Measurements from ENCODE around the gene GBX1.

Gene GBX1

DNA sequence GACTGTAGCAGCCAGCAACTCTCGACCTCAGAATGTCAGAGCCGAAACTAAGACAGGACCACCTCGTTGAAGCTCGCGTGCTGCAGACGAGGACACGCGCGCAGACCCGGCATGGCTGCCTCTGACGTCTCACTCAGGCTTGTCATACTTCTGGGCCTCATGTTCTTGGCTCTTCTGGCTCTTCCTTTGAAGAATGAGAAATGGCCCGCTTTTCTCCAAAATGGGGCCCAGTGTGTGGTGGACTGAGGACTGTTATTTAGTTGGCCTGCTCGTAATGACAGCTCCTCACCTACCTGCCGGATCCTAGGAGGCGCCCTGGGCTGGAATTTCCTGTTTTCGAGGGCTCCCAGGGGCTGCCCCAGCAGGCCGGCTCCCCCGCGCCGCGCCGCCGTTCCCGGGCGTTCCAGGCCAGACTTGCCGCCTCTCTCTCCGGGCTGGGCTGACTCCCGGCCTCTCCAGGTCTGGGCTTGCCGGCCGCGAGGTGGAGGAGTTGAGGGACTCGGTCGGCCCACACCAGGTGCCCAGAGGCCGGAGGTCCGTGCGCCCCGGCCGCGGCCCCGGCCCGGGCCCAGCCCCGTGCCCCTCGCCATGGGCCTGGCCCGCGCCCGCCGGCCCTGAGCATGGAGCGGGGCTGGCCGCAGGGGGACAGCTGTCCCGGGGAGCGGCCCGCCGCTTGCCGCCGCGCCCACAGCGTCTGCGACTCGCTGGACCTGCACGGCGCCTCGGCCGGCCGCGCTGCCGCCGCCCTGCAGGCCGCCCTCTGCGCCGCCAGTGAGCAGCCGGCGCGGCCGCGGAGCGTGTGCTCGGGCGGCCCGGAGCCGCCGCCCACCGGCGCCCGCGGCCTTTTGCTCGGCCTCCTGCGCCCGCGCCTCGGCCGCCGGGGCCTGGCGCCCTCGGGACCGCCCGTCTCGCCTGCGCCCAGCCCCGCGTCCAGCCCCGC, 53.1 kb downstream of the GBX1 start:
- DNase-seq (ENCODE audit: low read depth in 2 of 2): no peak

GRCh38 chr7:151113344-151114150, 53.9 kb downstream of the GBX1 start:
- DNase-seq (ENCODE audit: low read depth in 2 of 2): no peak

DNA sequence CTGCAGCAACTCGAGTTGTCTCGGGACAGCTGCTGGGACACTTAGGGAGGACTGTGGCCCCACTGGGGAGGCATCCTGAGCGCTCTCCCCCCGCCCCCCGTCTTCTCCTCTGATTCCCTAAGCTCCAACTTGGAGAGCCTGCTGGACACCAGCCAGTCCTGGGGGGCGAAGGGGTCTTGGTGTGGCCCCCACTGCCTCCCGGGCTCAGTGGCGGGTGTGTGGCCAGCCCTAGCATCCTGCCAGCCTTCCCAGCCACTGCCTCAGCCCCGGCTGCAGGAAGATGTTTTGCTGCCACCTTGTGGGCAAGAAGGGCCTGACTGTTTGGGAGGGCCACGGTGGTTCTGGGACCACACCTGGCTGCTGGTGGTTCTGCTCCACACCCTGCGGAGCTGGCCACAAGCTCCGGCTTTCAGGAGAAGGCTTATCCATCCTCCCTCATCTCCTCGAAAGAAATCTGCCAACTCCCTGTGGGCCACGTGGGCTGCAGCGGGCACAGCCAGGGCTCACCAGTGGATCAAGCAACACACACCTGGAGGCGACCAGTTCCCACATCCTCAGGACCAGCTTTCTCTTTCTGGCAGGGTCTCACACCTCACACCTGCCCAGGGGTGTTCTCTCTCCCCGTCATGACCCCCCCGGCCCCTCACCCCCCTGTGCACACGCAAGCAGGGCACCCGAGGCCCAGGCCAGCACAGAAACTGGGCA, 56.4 kb downstream of the GBX1 start:
- peak; percentile 70 to 72 for DNase-seq (ENCODE audit: low read depth in 2 of 2)

DNA sequence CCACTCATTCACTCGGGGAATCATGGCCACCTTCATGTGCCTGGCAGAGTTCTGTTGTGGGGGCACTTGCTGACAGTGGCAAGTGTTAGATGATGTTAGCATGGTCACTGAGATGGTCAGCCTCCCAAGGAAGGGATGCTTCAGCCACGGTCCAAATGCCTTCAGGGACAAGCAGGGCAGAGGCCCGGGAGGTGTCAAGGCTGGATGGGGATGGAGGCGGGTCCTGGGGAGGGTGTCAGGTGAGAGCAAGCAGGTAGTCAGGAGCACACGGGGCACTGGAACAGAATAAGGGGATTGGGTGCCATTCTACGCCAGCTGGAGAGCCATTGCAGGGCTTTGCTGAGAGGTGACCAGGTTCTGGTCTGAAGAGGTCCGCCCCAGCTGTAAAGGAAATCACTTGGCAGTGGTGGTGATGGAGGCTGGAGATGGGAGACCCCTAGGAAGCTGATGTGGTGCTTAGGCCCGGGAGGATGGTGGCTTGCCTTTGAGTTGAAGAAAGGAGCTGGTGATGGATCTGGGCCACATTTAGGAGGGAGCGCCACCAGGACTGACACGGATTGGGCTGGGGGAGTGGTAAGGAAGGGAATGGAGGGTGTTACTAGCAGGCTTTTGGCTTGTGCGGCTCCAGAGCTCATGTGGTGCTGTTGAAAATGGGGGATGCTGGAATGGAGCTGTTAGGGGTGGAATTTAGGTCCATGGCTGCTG, 57.1 kb downstream of the GBX1 start:
- no peak for DNase-seq (ENCODE audit: low read depth in 2 of 2)

DNA sequence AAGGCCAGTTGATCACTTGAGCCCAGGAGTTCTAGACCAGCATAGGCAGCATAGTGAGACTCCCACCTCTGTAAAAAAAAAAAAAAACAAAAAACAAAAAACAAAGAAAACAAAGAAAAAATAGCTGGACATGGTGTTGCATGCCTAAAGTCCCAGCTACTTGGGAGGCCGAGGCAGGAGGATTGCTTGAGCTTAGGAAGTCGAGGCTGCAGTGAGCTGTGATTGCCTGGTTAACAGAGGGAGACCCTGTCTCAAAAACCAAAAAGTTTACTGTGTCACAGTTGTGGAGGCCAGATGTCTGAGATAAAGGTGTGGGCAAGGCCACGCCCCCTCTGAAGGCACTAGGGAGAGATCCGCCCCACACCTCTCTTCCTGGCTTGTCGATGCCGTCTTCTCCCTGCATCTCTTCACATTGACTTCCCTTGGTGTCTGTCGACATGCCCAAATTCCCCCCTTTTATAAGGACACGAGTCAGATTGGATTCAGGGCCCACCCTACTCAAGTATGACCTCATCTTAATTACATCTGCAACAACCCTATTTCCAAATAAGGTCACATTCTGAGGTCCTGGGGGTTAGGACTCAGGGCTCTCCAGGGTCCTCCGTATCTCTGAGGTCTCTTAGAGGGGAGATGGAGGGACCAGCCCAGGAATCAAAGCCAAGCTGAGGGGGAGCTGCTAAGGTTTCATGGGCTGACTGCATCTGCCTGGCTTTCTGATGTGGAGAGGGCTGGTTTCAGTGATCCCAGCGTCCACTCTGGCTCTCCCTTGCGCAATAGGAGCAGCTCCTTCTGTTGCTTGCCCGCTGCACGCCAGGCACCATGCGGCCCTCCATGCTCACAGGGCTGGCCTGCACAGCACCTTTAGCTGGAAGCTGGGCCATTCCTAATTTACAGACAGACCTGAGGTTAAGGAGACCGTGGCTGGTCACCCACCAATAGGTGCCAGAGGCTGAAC, 58.1 kb downstream of the GBX1 start:
- DNase-seq (ENCODE audit: low read depth in 2 of 2): no peak

- DNase-seq (ENCODE audit: low read depth in 2 of 2): no peak
These were observed 59.6 kb downstream of the GBX1 start for GRCh38 chr7:151107882-151108281.

GRCh38 chr7:151104411-151105235, 62.9 kb downstream of the GBX1 start:
- no peak for DNase-seq (ENCODE audit: low read depth in 2 of 2)

DNA sequence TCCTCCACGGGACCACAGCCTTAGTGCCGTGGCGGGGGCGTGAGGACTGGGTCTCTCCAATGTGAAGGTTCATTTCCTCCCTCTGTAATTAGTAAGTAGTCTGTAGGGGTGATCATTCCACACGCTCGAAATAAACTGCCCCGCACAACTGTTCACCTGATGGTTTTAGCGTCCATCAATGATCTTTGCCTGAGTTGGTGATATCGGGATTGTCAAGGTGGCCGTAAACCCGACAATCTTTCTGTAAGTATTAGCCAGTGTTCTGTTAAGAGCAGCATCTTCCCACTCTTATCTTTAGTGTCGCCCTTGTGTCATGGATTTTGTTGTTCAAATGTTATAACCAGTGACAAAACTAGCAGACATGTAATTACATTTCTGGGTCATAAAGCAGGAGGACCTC, 63.5 kb downstream of the GBX1 start:
- no peak for DNase-seq (ENCODE audit: low read depth in 2 of 2)

DNA sequence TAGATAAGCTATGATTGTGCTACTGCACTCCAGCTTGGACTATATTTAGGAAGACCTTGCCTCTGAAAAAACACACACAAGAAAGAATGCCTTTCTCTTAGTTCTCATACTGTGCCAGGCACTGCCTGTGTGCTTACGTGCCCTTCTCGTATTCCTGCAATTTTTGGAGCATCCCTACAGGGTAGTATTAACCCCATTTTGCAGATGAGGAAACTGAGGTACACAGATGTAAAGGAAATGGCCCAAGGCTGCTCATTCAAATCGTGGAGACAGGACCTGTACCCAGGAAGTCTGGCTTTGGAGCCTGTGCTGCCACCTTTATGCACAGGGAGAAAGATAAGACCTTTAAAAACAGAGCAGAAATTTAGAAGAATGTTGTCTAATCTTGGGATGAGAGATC, 64.5 kb downstream of the GBX1 start:
- no peak for DNase-seq (ENCODE audit: low read depth in 2 of 2)

DNA sequence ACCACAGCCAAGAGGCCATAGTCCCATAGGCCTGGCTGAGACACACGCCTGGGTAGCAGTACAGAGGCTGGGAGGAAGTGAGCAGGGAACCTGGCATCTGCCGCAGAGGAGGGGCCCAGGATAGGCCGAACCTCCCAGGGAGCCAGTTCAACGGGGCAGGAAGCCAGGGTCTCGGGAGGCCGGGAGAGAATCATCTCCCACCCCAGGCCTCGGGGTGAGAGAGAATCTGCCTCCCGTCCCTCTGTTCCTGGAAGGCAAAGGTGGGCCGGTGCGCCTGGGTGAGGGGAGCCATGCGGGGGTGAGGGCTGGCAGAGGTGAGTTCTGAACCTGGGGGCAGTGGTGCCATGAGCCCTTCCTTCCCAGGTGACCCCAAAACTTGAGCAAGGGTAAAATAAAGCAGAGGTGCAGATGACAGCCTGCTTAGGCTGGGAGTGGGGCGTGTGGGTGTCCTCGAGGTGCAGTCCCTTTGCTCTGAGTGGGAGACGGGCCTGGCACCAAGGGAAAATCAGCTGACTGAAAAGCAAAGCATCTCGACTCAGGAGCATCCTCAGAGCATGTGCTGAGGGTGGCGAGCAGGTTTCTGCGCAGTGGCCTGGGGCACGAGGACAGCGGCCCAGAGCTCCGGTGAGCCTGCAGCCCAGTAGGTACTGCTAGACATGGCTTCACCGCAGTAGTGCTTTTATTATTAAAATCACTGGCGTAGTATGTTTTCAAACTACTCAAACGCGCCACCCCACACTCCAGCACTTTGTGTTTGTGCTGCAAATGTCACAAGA, 65.7 kb downstream of the GBX1 start:
- DNase-seq (ENCODE audit: low read depth in 2 of 2): no peak

GRCh38 chr7:151100921-151101320, 66.6 kb downstream of the GBX1 start:
- DNase-seq (ENCODE audit: low read depth in 2 of 2): no peak

GRCh38 chr7:151099486-151100211, 67.8 kb downstream of the GBX1 start:
- no peak for DNase-seq (ENCODE audit: low read depth in 2 of 2)
